Hepatocyte (in vitro differentiated cells): ENCODE measurements around the gene ABLIM1. TPM values are rescaled to one million over a fixed set of nuclear protein-coding genes. Genes with fewer than 3 reads are reported as not detected.

Source experiments
- DNase-seq: peaks from one replicate; pipeline ENCODE4 v3.0.0-alpha.2; 2016; ENCODE audit warnings: low spot score
- H2AFZ ChIP-seq: fragments of 200-600 bp; sonication (generic); 2 replicates; pipeline ENCODE4 v1.6.0; 2016; ENCODE audit warnings: antibody characterized with exemption, mild to moderate bottlenecking
- H3K27ac ChIP-seq: fragments of 200-600 bp; sonication (generic); 2 replicates; pipeline ENCODE4 v1.5.1; 2016; ENCODE audit warnings: mild to moderate bottlenecking
- H3K27me3 ChIP-seq: fragments of 200-600 bp; sonication (generic); 2 replicates; pipeline ENCODE4 v1.6.1; 2016
- H3K36me3 ChIP-seq: fragments of 200-600 bp; sonication (generic); replicated peaks from 2 replicates; pipeline ENCODE4 v1.5.1; 2016; ENCODE audit warnings: low read depth; ENCODE audit not compliant: insufficient read depth
- H3K4me1 ChIP-seq: fragments of 200-600 bp; sonication (generic); 2 replicates; pipeline ENCODE4 v1.5.1; 2016; ENCODE audit warnings: mild to moderate bottlenecking, moderate library complexity; ENCODE audit not compliant: insufficient read depth
- H3K4me2 ChIP-seq: fragments of 200-600 bp; sonication (generic); 2 replicates; pipeline ENCODE4 v1.6.0; 2016
- H3K4me3 ChIP-seq: fragments of 200-600 bp; sonication (generic); 2 replicates; pipeline ENCODE4 v1.5.1; 2016; ENCODE audit warnings: mild to moderate bottlenecking
- H3K79me2 ChIP-seq: fragments of 200-600 bp; sonication (generic); 2 replicates; pipeline ENCODE4 v1.6.0; 2017; ENCODE audit warnings: mild to moderate bottlenecking
- H3K9me2 ChIP-seq: fragments of 200-600 bp; sonication (generic); replicated peaks from 2 replicates; pipeline ENCODE4 v1.6.0; 2017; ENCODE audit warnings: mild to moderate bottlenecking; ENCODE audit not compliant: insufficient read depth
- H3K9me3 ChIP-seq: fragments of 200-600 bp; sonication (generic); 2 replicates; pipeline ENCODE4 v1.5.1; 2016; ENCODE audit warnings: low read depth, mild to moderate bottlenecking
- H4K20me1 ChIP-seq: fragments of 200-600 bp; sonication (generic); 2 replicates; pipeline ENCODE4 v1.6.0; 2016; ENCODE audit warnings: mild to moderate bottlenecking; ENCODE audit not compliant: insufficient read depth, poor library complexity, severe bottlenecking
- CTCF ChIP-seq: fragments of 200-600 bp; sonication (generic); IDR thresholded peaks from 2 replicates; pipeline ENCODE4 v1.5.1; 2016; ENCODE audit warnings: antibody characterized with exemption, mild to moderate bottlenecking; ENCODE audit not compliant: poor library complexity
- EZH2 ChIP-seq: fragments of 200-600 bp; sonication (generic); IDR thresholded peaks from 2 replicates; pipeline ENCODE4 v1.6.1; 2016; ENCODE audit warnings: antibody characterized with exemption, mild to moderate bottlenecking, borderline replicate concordance
- EZH2phosphoT487 ChIP-seq: fragments of 200-600 bp; sonication (generic); IDR thresholded peaks from one replicate; pipeline ENCODE4 v1.6.1; 2018; ENCODE audit warnings: antibody characterized with exemption, mild to moderate bottlenecking, low read depth, moderate library complexity; ENCODE audit not compliant: unreplicated experiment, severe bottlenecking
- WGBS: methylation state at CpG from one replicate; pipeline ENCODE4 v1.1.6; 2016; ENCODE audit warnings: low lambda C conversion rate; ENCODE audit errors: missing lambda C conversion rate; 5-methylcytosine and 5-hydroxymethylcytosine counted together
- polyA plus RNA-seq: library from polyadenylated mRNA; unstranded; fragments of >200 nt; fragmentation: Nextera tagmentation; extraction: Ambion mirVana; gene quantifications from 2 replicates; pipeline ENCODE4 v1.2.1, GENCODE V29; 2016
- total RNA-seq: library from RNA; depleted of rRNA; stranded (reverse); fragments of >200 nt; gene quantifications from 2 replicates; pipeline ENCODE4 v1.2.3, GENCODE V29; 2014

The ABLIM1 gene
- total and polyA plus RNA-seq, 2 experiments from 2014 or later = 20.8 to 31.6 TPM

- Histone ChIP-seq H3K27ac (no peak overlapping the region), H3K27me3 (no peaks in the 10 kb centered on the region), H3K9me2 (no peaks in the 10 kb centered on the region), H3K4me2 (no peak overlapping the region), H3K4me1 (no peaks in the 10 kb centered on the region), H3K79me2 (no peaks in the 10 kb centered on the region), H4K20me1 (no peaks in the 10 kb centered on the region), H3K9me3 (no peaks in the 10 kb centered on the region), H2AFZ (no peak overlapping the region), H3K36me3 (no peaks in the 10 kb centered on the region), H3K4me3 (no peak overlapping the region)
- no peak for DNase-seq
- TF ChIP-seq EZH2phosphoT487 (no peak), EZH2 (no peak), CTCF (no peak)
- WGBS = 78% methylated on average over 6 of the region's 6 CpGs
These were observed 84.6 kb downstream of the ABLIM1 start for GRCh38 chr10:114573330-114574045.

- no peak for DNase-seq
- no peak for TF ChIP-seq CTCF
- TF ChIP-seq EZH2 = no peak
- no peak for TF ChIP-seq EZH2phosphoT487
- 88% methylated on average over 12 of the region's 12 CpGs for WGBS
These were observed 86.6 kb downstream of the ABLIM1 start for GRCh38 chr10:114571316-114571999.

GRCh38 chr10:114566064-114566463 is 92.0 kb downstream of the ABLIM1 start:
- DNase-seq = no peak
- no peak overlapping the region for H2AFZ ChIP-seq
- no peaks in the 10 kb centered on the region for H3K9me3 ChIP-seq
- H3K9me2 ChIP-seq = no peaks in the 10 kb centered on the region
- 93% methylated on average over 7 of the region's 7 CpGs for WGBS
- no peaks in the 10 kb centered on the region for H3K36me3 ChIP-seq
- no peaks in the 10 kb centered on the region for H3K79me2 ChIP-seq
- H3K27me3 ChIP-seq = no peaks in the 10 kb centered on the region
- H3K27ac ChIP-seq = no peak overlapping the region
- H3K4me1 ChIP-seq = no peaks in the 10 kb centered on the region
- no peak overlapping the region for H3K4me3 ChIP-seq
- no peaks in the 10 kb centered on the region for H4K20me1 ChIP-seq
- H3K4me2 ChIP-seq = no peak overlapping the region
- TF ChIP-seq EZH2phosphoT487 = no peak
- no peak for TF ChIP-seq CTCF
- no peak for TF ChIP-seq EZH2

More at GRCh38 chr10:114571316-114571999, 86.6 kb downstream of the ABLIM1 start:
- no peak overlapping the region for H3K4me3 ChIP-seq
- no peaks in the 10 kb centered on the region for H3K9me3 ChIP-seq
- H3K27me3 ChIP-seq = no peaks in the 10 kb centered on the region
- no peak overlapping the region for H2AFZ ChIP-seq
- no peaks in the 10 kb centered on the region for H3K36me3 ChIP-seq
- no peak overlapping the region for H3K27ac ChIP-seq
- H3K79me2 ChIP-seq = no peaks in the 10 kb centered on the region
- H3K9me2 ChIP-seq = no peaks in the 10 kb centered on the region
- no peak overlapping the region for H3K4me2 ChIP-seq
- H4K20me1 ChIP-seq = no peaks in the 10 kb centered on the region
- H3K4me1 ChIP-seq = no peaks in the 10 kb centered on the region
